ENCODE data around the gene CRYBA2.

CRYBA2 gene

DNA sequence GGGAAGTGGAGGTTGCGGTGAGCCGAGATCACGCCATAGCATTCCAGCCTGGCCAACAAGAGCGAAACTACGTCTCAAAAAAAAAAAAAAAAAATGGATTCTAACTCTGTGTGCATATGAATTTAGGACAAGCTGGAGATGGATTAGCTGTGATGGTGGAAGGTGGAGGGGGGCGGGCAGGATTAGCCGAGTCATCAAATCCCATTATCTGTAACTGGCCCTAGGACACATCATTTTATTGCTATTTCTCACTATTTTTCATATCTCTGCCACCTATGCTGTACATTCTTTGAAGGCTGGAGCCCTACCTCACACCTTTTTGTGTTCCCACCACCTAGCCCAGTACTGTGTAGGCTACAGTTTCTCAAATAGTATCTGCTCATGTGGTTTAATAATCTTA lies 41.1 kb downstream of the CRYBA2 start:
- DNase-seq = no peak

GRCh38 chr2:218946621-218947020 lies 46.6 kb downstream of the CRYBA2 start:
- no peak for DNase-seq

DNA sequence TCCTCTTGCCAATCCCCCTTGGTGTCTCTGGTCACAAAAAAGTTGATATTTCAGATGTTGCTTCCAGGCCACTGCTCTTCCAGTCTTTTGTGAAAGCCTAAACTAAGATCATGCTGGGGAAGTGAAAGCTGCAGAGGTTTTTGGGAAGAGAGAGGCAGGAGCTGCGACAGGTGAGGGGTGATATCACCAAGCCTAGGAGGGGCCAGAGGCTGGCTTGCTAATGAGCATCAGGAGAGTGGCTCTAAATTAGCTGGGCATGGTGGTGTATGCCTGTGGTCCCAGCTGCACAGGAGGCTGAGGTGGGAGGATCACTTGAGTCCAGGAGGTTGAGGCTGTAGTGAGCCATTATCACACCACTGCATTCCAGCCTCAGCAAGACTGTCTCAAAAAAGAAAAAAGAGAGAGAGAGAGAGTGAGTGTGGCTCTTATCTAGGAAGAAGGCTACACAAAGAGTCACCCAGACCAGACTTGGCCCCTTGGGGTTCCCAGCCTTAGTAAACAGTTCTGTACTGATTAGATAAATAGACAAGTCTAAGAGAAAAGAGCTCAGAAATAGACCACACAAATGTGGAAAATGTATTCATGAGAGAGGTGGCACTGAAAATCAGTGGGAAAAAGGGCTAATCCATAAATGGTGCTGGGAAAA lies 48.3 kb downstream of the CRYBA2 start:
- no peak for DNase-seq

Data from CD4-positive, alpha-beta T cell treated with Interleukin-17A for 1 hour (primary cell).